Measurements from ENCODE around the gene PTPRC. TPM values are rescaled to one million over a fixed set of nuclear protein-coding genes. Genes with fewer than 3 reads are reported as not detected.

The PTPRC gene
- total and polyA plus RNA-seq, 2 experiments from 2014 or later = 0.66 to 0.86 TPM

DNA sequence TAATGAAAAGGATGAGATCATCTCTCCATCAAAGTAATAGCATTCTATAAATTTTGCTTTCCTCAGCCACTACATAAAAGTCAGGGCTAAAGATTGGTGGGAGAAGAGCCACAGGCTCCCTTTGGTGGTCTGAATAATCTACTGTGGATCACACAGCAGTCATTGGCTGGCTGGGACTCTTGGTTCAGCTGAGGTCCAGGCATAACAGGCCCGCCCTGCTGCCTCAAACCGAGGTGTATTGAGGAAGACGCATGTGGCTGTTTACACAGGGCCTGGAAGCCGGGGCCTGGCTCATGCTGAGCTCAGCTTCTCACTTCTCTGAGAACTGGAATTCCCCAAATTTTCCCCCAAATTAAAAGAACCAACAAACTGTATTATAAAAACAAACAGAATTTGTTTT is 139.2 kb downstream of the PTPRC start:
- H3K9ac ChIP-seq = no peak overlapping the region
- peaks cover 13% of the 10 kb centered on the region for H3K4me1 ChIP-seq (ENCODE audit: insufficient read depth)
- H3K9me3 ChIP-seq (ENCODE audit: low read depth) = no peaks in the 10 kb centered on the region
- no peak overlapping the region for H3K4me2 ChIP-seq (ENCODE audit: unreplicated experiment)
- in situ Hi-C loops (cut with MboI) = no loop called here
- H3K27ac ChIP-seq = no peak overlapping the region
- TF ChIP-seq EZH2phosphoT487 (IDR thresholded peaks at IDR 0.05; ENCODE audit: insufficient read depth, low read depth) (no peak), EZH2 (IDR thresholded peaks at IDR 0.05; ENCODE audit: insufficient read depth, poor library complexity, severe bottlenecking) (no peak)
- WGBS, 2 experiments (ENCODE audit: low coverage in 1 of 2, low lambda C conversion rate in 2 of 2, missing lambda C conversion rate in 2 of 2) = 86 to 88% methylated on average over 4 of the region's 4 CpGs
- H3F3A ChIP-seq (ENCODE audit: insufficient read depth) = peaks cover 19% of the 10 kb centered on the region
- no peaks in the 10 kb centered on the region for H3K9me2 ChIP-seq (ENCODE audit: insufficient read depth)
- no peaks in the 10 kb centered on the region for H3K79me2 ChIP-seq (ENCODE audit: insufficient read depth)
- no peaks in the 10 kb centered on the region for H3K36me3 ChIP-seq (ENCODE audit: low read depth)
- no peaks in the 10 kb centered on the region for H4K20me1 ChIP-seq (ENCODE audit: insufficient read depth)
- no peak overlapping the region for H2AFZ ChIP-seq
- no peak for DNase-seq
- H3K27me3 ChIP-seq (replicated peaks; ENCODE audit: insufficient read depth) = no peaks in the 10 kb centered on the region
- H3K4me3 ChIP-seq = no peak overlapping the region

DNA sequence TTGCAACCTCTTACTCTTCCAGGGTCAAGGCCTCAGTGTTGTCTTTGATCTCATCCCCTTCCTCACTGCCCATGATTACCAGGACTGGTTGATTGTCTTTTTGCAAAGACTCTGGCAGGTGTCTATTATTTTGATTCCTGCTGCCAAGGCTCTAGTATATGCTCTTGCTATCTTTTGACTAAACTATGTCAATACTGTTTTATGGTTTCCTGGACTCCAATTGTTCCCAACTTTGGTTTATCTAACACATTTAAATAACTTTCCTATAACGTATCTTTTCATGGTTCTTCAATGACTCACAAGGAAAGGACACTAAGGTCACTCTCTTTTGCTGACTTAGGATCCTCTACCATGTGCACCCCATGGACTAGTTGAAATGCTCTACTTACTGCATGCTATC is 141.5 kb downstream of the PTPRC start:
- TF ChIP-seq EZH2 (IDR thresholded peaks at IDR 0.05; ENCODE audit: insufficient read depth, poor library complexity, severe bottlenecking) = no peak
- no peaks in the 10 kb centered on the region for H3K27me3 ChIP-seq (replicated peaks; ENCODE audit: insufficient read depth)
- DNase-seq = no peak
- H4K20me1 ChIP-seq (ENCODE audit: insufficient read depth) = no peaks in the 10 kb centered on the region
- H3K9ac ChIP-seq = no peak overlapping the region
- H3F3A ChIP-seq (ENCODE audit: insufficient read depth) = peaks cover 18% of the 10 kb centered on the region
- H3K36me3 ChIP-seq (ENCODE audit: low read depth) = no peaks in the 10 kb centered on the region
- in situ Hi-C loops (cut with MboI) = no loop called here
- WGBS, 2 experiments (ENCODE audit: low coverage in 1 of 2, low lambda C conversion rate in 2 of 2, missing lambda C conversion rate in 2 of 2) = 76 to 79% methylated on average over 1 of the region's 1 CpG
- peaks cover 13% of the 10 kb centered on the region for H3K4me1 ChIP-seq (ENCODE audit: insufficient read depth)
- no peaks in the 10 kb centered on the region for H3K9me3 ChIP-seq (ENCODE audit: low read depth)
- no peak overlapping the region for H3K4me3 ChIP-seq
- no peak overlapping the region for H3K27ac ChIP-seq
- no peaks in the 10 kb centered on the region for H3K9me2 ChIP-seq (ENCODE audit: insufficient read depth)
- H3K79me2 ChIP-seq (ENCODE audit: insufficient read depth) = no peaks in the 10 kb centered on the region
- H2AFZ ChIP-seq = no peak overlapping the region
- H3K4me2 ChIP-seq (ENCODE audit: unreplicated experiment) = no peak overlapping the region

DNA sequence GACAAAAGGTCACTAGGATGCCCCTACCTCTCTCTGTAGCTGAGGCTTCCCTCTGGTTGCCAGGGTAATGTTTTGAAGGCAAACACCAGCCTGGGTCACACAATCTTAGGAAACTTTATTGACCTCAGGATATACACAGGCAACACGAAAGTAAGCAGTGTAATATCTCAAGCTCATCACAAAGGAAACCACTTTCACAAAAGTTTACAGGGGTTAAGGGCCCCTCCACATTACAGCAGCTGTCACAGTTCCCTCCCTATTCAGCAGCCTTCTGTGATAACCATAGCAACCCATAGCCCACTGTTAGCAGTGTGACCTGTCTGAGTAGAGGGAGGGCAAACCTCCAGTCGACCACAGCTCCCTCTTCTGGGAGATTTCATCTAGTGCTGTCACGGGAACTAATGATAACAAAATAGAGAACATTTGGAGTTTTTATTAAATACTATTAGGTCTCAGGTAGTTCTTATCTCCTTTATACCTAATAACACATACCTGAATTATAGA is 149.8 kb downstream of the PTPRC start:
- Histone ChIP-seq H4K20me1 (ENCODE audit: insufficient read depth) (no peaks in the 10 kb centered on the region), H3K27ac (no peak overlapping the region), H3K4me3 (no peak overlapping the region), H3K4me2 (ENCODE audit: unreplicated experiment) (no peak overlapping the region), H3K4me1 (ENCODE audit: insufficient read depth) (no peaks in the 10 kb centered on the region), H3K9ac (no peak overlapping the region), H3K9me2 (ENCODE audit: insufficient read depth) (no peaks in the 10 kb centered on the region), H2AFZ (no peak overlapping the region), H3K79me2 (ENCODE audit: insufficient read depth) (no peaks in the 10 kb centered on the region), H3K36me3 (ENCODE audit: low read depth) (no peaks in the 10 kb centered on the region), H3F3A (ENCODE audit: insufficient read depth) (no peaks in the 10 kb centered on the region), H3K27me3 (replicated peaks; ENCODE audit: insufficient read depth) (no peaks in the 10 kb centered on the region), H3K9me3 (ENCODE audit: low read depth) (no peaks in the 10 kb centered on the region)
- DNase-seq = no peak
- TF ChIP-seq EZH2 (IDR thresholded peaks at IDR 0.05; ENCODE audit: insufficient read depth, poor library complexity, severe bottlenecking) (no peak), EZH2phosphoT487 (IDR thresholded peaks at IDR 0.05; ENCODE audit: insufficient read depth, low read depth) (no peak)
- WGBS, 2 experiments (ENCODE audit: low coverage in 1 of 2, low lambda C conversion rate in 2 of 2, missing lambda C conversion rate in 2 of 2) = 43 to 47% methylated on average over 3 of the region's 3 CpGs
- in situ Hi-C loops (cut with MboI) = no loop called here

DNA sequence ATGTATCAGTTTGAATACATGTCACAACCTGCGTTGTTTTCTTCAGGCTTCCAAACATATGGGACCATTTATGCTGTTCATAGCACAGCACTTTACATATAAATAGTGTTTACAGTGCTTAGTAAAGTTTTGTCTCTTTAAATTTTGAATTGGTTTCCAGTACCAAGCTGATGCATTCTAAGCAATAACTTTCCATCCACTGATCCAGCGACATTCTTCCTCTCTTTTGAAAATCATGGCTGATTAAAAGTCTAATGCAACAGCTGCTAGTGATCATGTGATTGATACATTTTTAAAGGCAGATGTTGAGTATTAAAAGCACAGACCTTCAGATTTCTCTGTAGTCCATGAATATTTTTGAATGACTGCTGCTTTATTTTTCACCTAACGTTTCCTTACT is 154.9 kb downstream of the PTPRC start:
- H3K9me2 ChIP-seq (ENCODE audit: insufficient read depth) = no peaks in the 10 kb centered on the region
- no peaks in the 10 kb centered on the region for H3K79me2 ChIP-seq (ENCODE audit: insufficient read depth)
- in situ Hi-C loops (cut with MboI) = no loop called here
- no peak overlapping the region for H3K27ac ChIP-seq
- H3K4me2 ChIP-seq (ENCODE audit: unreplicated experiment) = no peak overlapping the region
- H3K9ac ChIP-seq = no peak overlapping the region
- 36 to 48% methylated on average over 3 of the region's 3 CpGs for WGBS, 2 experiments (ENCODE audit: low coverage in 1 of 2, low lambda C conversion rate in 2 of 2, missing lambda C conversion rate in 2 of 2)
- H4K20me1 ChIP-seq (ENCODE audit: insufficient read depth) = no peaks in the 10 kb centered on the region
- no peaks in the 10 kb centered on the region for H3K27me3 ChIP-seq (replicated peaks; ENCODE audit: insufficient read depth)
- no peak overlapping the region for H2AFZ ChIP-seq
- H3K4me1 ChIP-seq (ENCODE audit: insufficient read depth) = no peaks in the 10 kb centered on the region; the same call in 1 of the 2 replicates
- no peaks in the 10 kb centered on the region for H3F3A ChIP-seq (ENCODE audit: insufficient read depth)
- no peak overlapping the region for H3K4me3 ChIP-seq
- no peak for DNase-seq
- TF ChIP-seq EZH2 (IDR thresholded peaks at IDR 0.05; ENCODE audit: insufficient read depth, poor library complexity, severe bottlenecking) = no peak
- no peak for TF ChIP-seq EZH2phosphoT487 (IDR thresholded peaks at IDR 0.05; ENCODE audit: insufficient read depth, low read depth)
- H3K36me3 ChIP-seq (ENCODE audit: low read depth) = no peaks in the 10 kb centered on the region
- no peaks in the 10 kb centered on the region for H3K9me3 ChIP-seq (ENCODE audit: low read depth)

DNA sequence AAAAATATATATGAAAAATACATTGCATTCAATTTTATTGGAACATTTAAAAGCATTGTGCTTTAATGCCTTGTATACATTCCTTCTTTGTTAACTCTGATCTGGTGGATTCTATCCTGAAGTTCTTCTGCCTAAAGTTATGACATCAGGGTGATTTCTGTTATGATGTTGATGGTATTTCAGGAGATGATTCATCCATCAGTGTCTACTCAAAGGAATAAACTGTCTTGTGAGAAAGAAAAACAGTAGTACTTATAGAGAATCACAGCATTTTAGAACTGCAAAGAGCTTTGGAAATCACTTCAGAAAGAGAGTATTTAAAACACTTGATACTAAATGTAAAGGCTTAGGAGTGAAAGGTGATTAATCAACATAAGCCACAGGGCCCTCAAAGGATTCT is 155.7 kb downstream of the PTPRC start:
- TF ChIP-seq EZH2phosphoT487 (IDR thresholded peaks at IDR 0.05; ENCODE audit: insufficient read depth, low read depth) (no peak), EZH2 (IDR thresholded peaks at IDR 0.05; ENCODE audit: insufficient read depth, poor library complexity, severe bottlenecking) (no peak)
- Histone ChIP-seq H2AFZ (no peak overlapping the region), H3K27me3 (replicated peaks; ENCODE audit: insufficient read depth) (no peaks in the 10 kb centered on the region), H3F3A (ENCODE audit: insufficient read depth) (no peaks in the 10 kb centered on the region), H3K27ac (no peak overlapping the region), H3K36me3 (ENCODE audit: low read depth) (no peaks in the 10 kb centered on the region), H3K9me2 (ENCODE audit: insufficient read depth) (no peaks in the 10 kb centered on the region), H3K4me3 (no peak overlapping the region), H3K79me2 (ENCODE audit: insufficient read depth) (no peaks in the 10 kb centered on the region), H3K4me2 (ENCODE audit: unreplicated experiment) (no peak overlapping the region), H3K9me3 (ENCODE audit: low read depth) (no peaks in the 10 kb centered on the region), H3K4me1 (ENCODE audit: insufficient read depth) (no peaks in the 10 kb centered on the region; the same call in 1 of the 2 replicates), H3K9ac (no peak overlapping the region), H4K20me1 (ENCODE audit: insufficient read depth) (no peaks in the 10 kb centered on the region)
- in situ Hi-C loops (cut with MboI) = no loop called here
- DNase-seq = peak; percentile 40

All from GM23248 (cell line).